ENCODE data around the gene SETBP1.
A peak's percentile ranks its signal among the peaks of the same experiment; 100 is the strongest.

SETBP1 gene

DNA sequence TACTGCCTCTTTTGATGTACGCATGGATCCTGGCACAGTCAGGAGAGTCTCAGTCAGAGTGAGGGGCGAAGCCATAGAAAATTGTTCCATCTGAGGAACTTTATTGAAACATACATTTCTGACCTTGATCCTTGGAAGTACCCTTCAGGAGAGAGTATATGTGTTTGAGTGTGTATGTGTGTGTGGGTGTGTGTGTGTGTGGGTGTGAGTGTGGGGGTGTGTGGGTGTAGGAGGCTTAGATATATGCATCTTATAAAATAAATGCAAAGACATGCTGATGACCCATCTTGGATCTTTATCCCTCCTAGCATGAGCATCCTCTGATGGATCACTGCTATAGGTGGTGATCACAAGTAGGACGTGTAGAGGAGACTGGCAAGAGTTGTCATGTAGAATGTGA is 93.5 kb downstream of the SETBP1 start:
- Histone ChIP-seq H3K9ac (ENCODE audit: low read depth, low read length, poor library complexity) (no peak overlapping the region), H3K36me3 (replicated peaks in 1 of 2; ENCODE audit: control insufficient read depth in 2 of 2, insufficient read depth in 2 of 2, low read length in 2 of 2) (no peaks in the 10 kb centered on the region), H3K4me1 (ENCODE audit: control insufficient read depth in 2 of 2, insufficient read depth in 1 of 2, low read depth in 1 of 2, low read length in 2 of 2) (peaks cover 7 to 11% of the 10 kb centered on the region in 2 donors), H4K91ac (ENCODE audit: low read depth, low read length, poor library complexity) (no peak overlapping the region), H3K79me1 (ENCODE audit: low read depth, low read length) (peaks cover 2% of the 10 kb centered on the region), H3K18ac (ENCODE audit: low read length) (no peak overlapping the region), H3K27me3 (ENCODE audit: control insufficient read depth in 3 of 3, insufficient read depth in 3 of 3, low read depth in 1 of 3, low read length in 3 of 3) (no peaks in the 10 kb centered on the region), H3K4me3 (ENCODE audit: low read length in 2 of 2) (no peak overlapping the region), H2BK5ac (ENCODE audit: low read length) (no peak overlapping the region), H3K23ac (ENCODE audit: low read depth, low read length, poor library complexity) (no peak overlapping the region), H4K8ac (ENCODE audit: low read depth, low read length) (no peak overlapping the region), H2AK5ac (ENCODE audit: low read depth, low read length) (no peak overlapping the region), H2BK120ac (ENCODE audit: low read depth, low read length) (no peak overlapping the region), H3K14ac (ENCODE audit: low read length) (no peak overlapping the region), H2BK15ac (ENCODE audit: low read length) (no peak overlapping the region), H3K27ac (replicated peaks; ENCODE audit: low read length) (no peak overlapping the region), H3K4ac (ENCODE audit: low read length) (no peak overlapping the region), H2BK12ac (ENCODE audit: low read length) (no peak overlapping the region), H2AFZ (ENCODE audit: low read length) (no peak overlapping the region), H3K4me2 (ENCODE audit: insufficient read depth, low read length, poor library complexity, severe bottlenecking) (no peak overlapping the region), H3K9me3 (replicated peaks in 1 of 2; ENCODE audit: control insufficient read depth in 2 of 2, insufficient read depth in 1 of 2, low read depth in 1 of 2, low read length in 2 of 2) (no peaks in the 10 kb centered on the region)
- WGBS, 2 donors (ENCODE audit: extremely low coverage in 2 of 2, insufficient read length in 2 of 2, insufficient replicate concordance in 1 of 2): no CpG with 5 or more reads among the region's 3 CpGs
- DNase-seq (ENCODE audit: low spot score): no peak

DNA sequence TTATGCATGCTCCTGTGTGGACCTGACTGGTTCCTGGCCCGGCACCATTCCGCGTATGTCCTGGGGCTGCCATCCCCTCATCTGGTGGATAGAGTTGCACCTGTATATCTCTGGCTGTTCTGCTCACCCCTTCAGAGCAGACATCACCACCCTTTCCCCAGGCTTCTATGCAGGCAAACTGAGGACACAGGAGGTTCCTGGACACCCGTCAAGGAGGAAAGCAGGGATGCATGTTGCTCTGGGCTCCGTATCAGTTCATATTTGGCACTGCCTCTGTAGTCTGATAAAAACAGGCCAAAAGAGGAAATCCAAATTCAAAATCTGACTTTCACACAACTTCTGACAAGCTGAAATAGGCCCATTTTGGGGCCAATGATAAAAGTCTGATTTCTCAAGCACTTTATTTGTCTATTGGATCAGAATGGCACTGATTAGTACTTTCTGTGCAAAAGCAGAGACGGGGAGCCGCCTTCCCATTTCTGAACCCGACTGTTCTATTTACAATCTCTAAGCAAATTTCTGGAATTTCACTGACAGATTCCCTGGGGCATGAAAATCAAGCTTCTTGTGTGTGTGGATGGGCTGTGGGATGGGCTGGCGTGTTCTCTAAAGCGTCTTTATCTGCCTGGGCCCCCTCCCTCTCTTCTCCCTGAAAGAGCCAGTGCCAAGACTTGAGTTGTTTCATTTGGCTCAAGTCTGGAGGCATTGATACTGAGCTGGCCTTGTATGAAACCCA is 96.9 kb downstream of the SETBP1 start:
- no CpG with 5 or more reads among the region's 10 CpGs for WGBS, 2 donors (ENCODE audit: extremely low coverage in 2 of 2, insufficient read length in 2 of 2, insufficient replicate concordance in 1 of 2)
- Histone ChIP-seq H3K79me1 (ENCODE audit: low read depth, low read length) (peaks cover 2% of the 10 kb centered on the region), H3K23ac (ENCODE audit: low read depth, low read length, poor library complexity) (no peak overlapping the region), H3K4me1 (ENCODE audit: control insufficient read depth in 2 of 2, insufficient read depth in 1 of 2, low read depth in 1 of 2, low read length in 2 of 2) (peaks cover 0 to 13% of the 10 kb centered on the region in 2 donors), H2AFZ (ENCODE audit: low read length) (no peak overlapping the region), H3K27me3 (ENCODE audit: control insufficient read depth in 3 of 3, insufficient read depth in 3 of 3, low read depth in 1 of 3, low read length in 3 of 3) (no peaks in the 10 kb centered on the region), H2AK5ac (ENCODE audit: low read depth, low read length) (no peak overlapping the region), H2BK15ac (ENCODE audit: low read length) (no peak overlapping the region), H3K9me3 (replicated peaks in 1 of 2; ENCODE audit: control insufficient read depth in 2 of 2, insufficient read depth in 1 of 2, low read depth in 1 of 2, low read length in 2 of 2) (no peaks in the 10 kb centered on the region), H3K9ac (ENCODE audit: low read depth, low read length, poor library complexity) (no peak overlapping the region), H3K27ac (replicated peaks; ENCODE audit: low read length) (no peak overlapping the region), H3K14ac (ENCODE audit: low read length) (no peak overlapping the region), H3K36me3 (replicated peaks in 1 of 2; ENCODE audit: control insufficient read depth in 2 of 2, insufficient read depth in 2 of 2, low read length in 2 of 2) (no peaks in the 10 kb centered on the region), H4K8ac (ENCODE audit: low read depth, low read length) (no peak overlapping the region), H2BK120ac (ENCODE audit: low read depth, low read length) (no peak overlapping the region), H3K4ac (ENCODE audit: low read length) (no peak overlapping the region), H3K4me2 (ENCODE audit: insufficient read depth, low read length, poor library complexity, severe bottlenecking) (no peak overlapping the region), H3K18ac (ENCODE audit: low read length) (peak overlapping the region; percentile 12), H2BK5ac (ENCODE audit: low read length) (no peak overlapping the region), H2BK12ac (ENCODE audit: low read length) (no peak overlapping the region), H4K91ac (ENCODE audit: low read depth, low read length, poor library complexity) (no peak overlapping the region), H3K4me3 (ENCODE audit: low read length in 2 of 2) (no peak overlapping the region)
- no peak for DNase-seq (ENCODE audit: low spot score)

DNA sequence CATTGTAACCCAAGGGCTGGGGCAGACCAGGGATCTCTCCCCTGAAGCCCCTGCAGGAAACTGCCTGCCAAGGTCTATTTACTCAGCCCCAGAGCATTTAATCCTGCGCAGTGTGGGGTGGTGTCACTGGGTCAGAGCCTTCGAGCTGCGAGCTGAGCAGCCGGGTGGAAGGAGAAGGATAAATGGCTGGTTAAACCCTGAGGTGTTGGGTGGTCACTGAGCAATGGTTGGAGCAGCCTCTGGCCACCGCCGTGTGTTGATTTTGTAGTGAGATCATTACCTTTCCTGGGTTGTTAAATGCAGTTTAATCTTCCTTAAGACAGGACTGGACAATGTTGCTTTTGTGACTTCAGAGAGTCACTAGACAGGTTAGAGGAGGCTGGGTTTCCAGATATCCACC is 98.1 kb downstream of the SETBP1 start:
- Histone ChIP-seq H3K9me3 (replicated peaks in 1 of 2; ENCODE audit: control insufficient read depth in 2 of 2, insufficient read depth in 1 of 2, low read depth in 1 of 2, low read length in 2 of 2) (no peaks in the 10 kb centered on the region), H2AK5ac (ENCODE audit: low read depth, low read length) (no peak overlapping the region), H3K4me1 (ENCODE audit: control insufficient read depth in 2 of 2, insufficient read depth in 1 of 2, low read depth in 1 of 2, low read length in 2 of 2) (peaks cover 3 to 13% of the 10 kb centered on the region in 2 donors), H2BK15ac (ENCODE audit: low read length) (no peak overlapping the region), H3K14ac (ENCODE audit: low read length) (no peak overlapping the region), H4K91ac (ENCODE audit: low read depth, low read length, poor library complexity) (no peak overlapping the region), H3K27me3 (ENCODE audit: control insufficient read depth in 3 of 3, insufficient read depth in 3 of 3, low read depth in 1 of 3, low read length in 3 of 3) (no peaks in the 10 kb centered on the region), H3K4ac (ENCODE audit: low read length) (no peak overlapping the region), H3K18ac (ENCODE audit: low read length) (no peak overlapping the region), H2BK12ac (ENCODE audit: low read length) (no peak overlapping the region), H4K8ac (ENCODE audit: low read depth, low read length) (no peak overlapping the region), H3K27ac (replicated peaks; ENCODE audit: low read length) (no peak overlapping the region), H3K23ac (ENCODE audit: low read depth, low read length, poor library complexity) (no peak overlapping the region), H2AFZ (ENCODE audit: low read length) (no peak overlapping the region), H2BK120ac (ENCODE audit: low read depth, low read length) (no peak overlapping the region), H3K36me3 (replicated peaks in 1 of 2; ENCODE audit: control insufficient read depth in 2 of 2, insufficient read depth in 2 of 2, low read length in 2 of 2) (no peaks in the 10 kb centered on the region), H3K4me2 (ENCODE audit: insufficient read depth, low read length, poor library complexity, severe bottlenecking) (no peak overlapping the region), H3K9ac (ENCODE audit: low read depth, low read length, poor library complexity) (no peak overlapping the region), H3K4me3 (ENCODE audit: low read length in 2 of 2) (no peak overlapping the region), H2BK5ac (ENCODE audit: low read length) (no peak overlapping the region), H3K79me1 (ENCODE audit: low read depth, low read length) (peaks cover 2% of the 10 kb centered on the region)
- DNase-seq (ENCODE audit: low spot score): no peak
- no CpG with 5 or more reads among the region's 6 CpGs for WGBS, 2 donors (ENCODE audit: extremely low coverage in 2 of 2, insufficient read length in 2 of 2, insufficient replicate concordance in 1 of 2)

DNA sequence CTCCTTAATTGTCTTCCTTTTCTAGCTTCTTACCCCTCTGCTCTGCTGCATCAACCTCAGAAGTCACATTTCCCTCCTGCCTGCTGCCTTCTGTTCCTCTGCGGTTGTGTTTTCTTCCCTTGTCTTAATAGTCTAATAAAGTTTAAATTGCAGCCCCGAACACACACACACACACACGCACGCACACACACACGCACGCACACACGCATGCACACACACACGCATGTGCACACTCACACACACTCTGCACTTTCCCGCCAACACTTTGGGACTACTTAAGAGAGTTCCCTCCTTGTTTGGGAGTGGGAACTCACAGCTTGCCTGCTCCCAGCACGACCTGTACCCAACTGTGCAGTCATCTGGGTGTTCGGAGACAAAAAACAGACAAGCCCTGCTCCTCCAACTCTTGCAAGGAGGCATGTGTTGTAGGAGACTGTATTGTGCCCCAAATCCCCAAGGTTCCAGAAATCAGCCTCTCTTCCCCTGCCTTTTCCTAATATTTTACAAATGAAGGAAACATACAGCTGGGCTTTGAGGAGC is 99.1 kb downstream of the SETBP1 start:
- H3K9me3 ChIP-seq (replicated peaks in 1 of 2; ENCODE audit: control insufficient read depth in 2 of 2, insufficient read depth in 1 of 2, low read depth in 1 of 2, low read length in 2 of 2): no peaks in the 10 kb centered on the region
- H4K8ac ChIP-seq (ENCODE audit: low read depth, low read length): no peak overlapping the region
- no peak overlapping the region for H3K14ac ChIP-seq (ENCODE audit: low read length)
- peak overlapping the region; percentile 61 for H3K9ac ChIP-seq (ENCODE audit: low read depth, low read length, poor library complexity)
- H3K27me3 ChIP-seq (ENCODE audit: control insufficient read depth in 3 of 3, insufficient read depth in 3 of 3, low read depth in 1 of 3, low read length in 3 of 3): no peaks in the 10 kb centered on the region
- no peak overlapping the region for H3K18ac ChIP-seq (ENCODE audit: low read length)
- H2AFZ ChIP-seq (ENCODE audit: low read length): no peak overlapping the region
- H2BK12ac ChIP-seq (ENCODE audit: low read length): no peak overlapping the region
- no peak overlapping the region for H4K91ac ChIP-seq (ENCODE audit: low read depth, low read length, poor library complexity)
- H3K36me3 ChIP-seq (replicated peaks in 1 of 2; ENCODE audit: control insufficient read depth in 2 of 2, insufficient read depth in 2 of 2, low read length in 2 of 2): no peaks in the 10 kb centered on the region
- H3K79me1 ChIP-seq (ENCODE audit: low read depth, low read length): peaks cover 2% of the 10 kb centered on the region
- H3K4ac ChIP-seq (ENCODE audit: low read length): no peak overlapping the region
- no peak overlapping the region for H2BK15ac ChIP-seq (ENCODE audit: low read length)
- no peak overlapping the region for H2AK5ac ChIP-seq (ENCODE audit: low read depth, low read length)
- H2BK5ac ChIP-seq (ENCODE audit: low read length): no peak overlapping the region
- H3K4me2 ChIP-seq (ENCODE audit: insufficient read depth, low read length, poor library complexity, severe bottlenecking): no peak overlapping the region
- no peak overlapping the region for H3K27ac ChIP-seq (replicated peaks; ENCODE audit: low read length)
- H2BK120ac ChIP-seq (ENCODE audit: low read depth, low read length): no peak overlapping the region
- no peak overlapping the region for H3K4me3 ChIP-seq (ENCODE audit: low read length in 2 of 2)
- no peak overlapping the region for H3K23ac ChIP-seq (ENCODE audit: low read depth, low read length, poor library complexity)
- H3K4me1 ChIP-seq (ENCODE audit: control insufficient read depth in 2 of 2, insufficient read depth in 1 of 2, low read depth in 1 of 2, low read length in 2 of 2): peaks cover 10 to 14% of the 10 kb centered on the region in 2 donors
- no peak for DNase-seq (ENCODE audit: low spot score)
- no CpG with 5 or more reads among the region's 11 CpGs for WGBS, 2 donors (ENCODE audit: extremely low coverage in 2 of 2, insufficient read length in 2 of 2, insufficient replicate concordance in 1 of 2)

All from neuronal stem cell (in vitro differentiated cells).